IPS DF 6.9 (cell line): ENCODE measurements around the gene EOGT.

Experiments used
- DNase-seq: peaks from one replicate; pipeline ENCODE4 v3.0.0-alpha.2; 2013; ENCODE audit warnings: low read depth, low spot score
- H3K27ac ChIP-seq: one replicate; pipeline ENCODE4 v1.5.1; 2013; ENCODE audit warnings: low read length, control low read depth
- H3K27me3 ChIP-seq: 2 replicates; pipeline ENCODE4 v1.6.1; 2013; ENCODE audit warnings: mild to moderate bottlenecking, low read length; ENCODE audit not compliant: control insufficient read depth, insufficient read depth
- H3K36me3 ChIP-seq: 2 replicates; pipeline ENCODE4 v1.6.1; 2013; ENCODE audit warnings: low read length; ENCODE audit not compliant: control insufficient read depth, insufficient read depth
- H3K4me1 ChIP-seq: 2 replicates; pipeline ENCODE4 v1.6.1; 2013; ENCODE audit warnings: low read length; ENCODE audit not compliant: control insufficient read depth, insufficient read depth
- H3K4me3 ChIP-seq: 2 replicates; pipeline ENCODE4 v1.5.1; 2013; ENCODE audit warnings: mild to moderate bottlenecking, low read length
- H3K9me3 ChIP-seq: 2 replicates; pipeline ENCODE4 v1.6.1; 2013; ENCODE audit warnings: low read length, inconsistent platforms; ENCODE audit not compliant: control insufficient read depth, insufficient read depth
- WGBS: extraction: QIAGEN DNeasy Blood & Tissue Kit; methylation state at CpG from one replicate; pipeline ENCODE4 v1.1.7; 2013; ENCODE audit warnings: mixed read lengths, missing lambda C conversion rate; ENCODE audit not compliant: insufficient read length, insufficient coverage; 5-methylcytosine and 5-hydroxymethylcytosine counted together

Gene EOGT

GRCh38 chr3:68987322-68987721 lies 26.2 kb downstream of the EOGT start:
- H3K27me3 ChIP-seq: no peaks in the 10 kb centered on the region
- no peak for DNase-seq
- H3K4me1 ChIP-seq: no peaks in the 10 kb centered on the region
- peaks cover 10% of the 10 kb centered on the region for H3K36me3 ChIP-seq
- H3K4me3 ChIP-seq: no peak overlapping the region
- no CpG with 5 or more reads among the region's 6 CpGs for WGBS
- no peaks in the 10 kb centered on the region for H3K9me3 ChIP-seq
- H3K27ac ChIP-seq: no peak overlapping the region

- H3K4me1 ChIP-seq: no peaks in the 10 kb centered on the region
- H3K27ac ChIP-seq: no peak overlapping the region
- no peak for DNase-seq
- no peak overlapping the region for H3K4me3 ChIP-seq
- H3K36me3 ChIP-seq: peaks cover 10% of the 10 kb centered on the region
- H3K9me3 ChIP-seq: no peaks in the 10 kb centered on the region
- no CpG with 5 or more reads among the region's 6 CpGs for WGBS
- no peaks in the 10 kb centered on the region for H3K27me3 ChIP-seq
Measured at GRCh38 chr3:68986496-68987208, 26.8 kb downstream of the EOGT start.

- peaks cover 18% of the 10 kb centered on the region for H3K36me3 ChIP-seq
- no peaks in the 10 kb centered on the region for H3K9me3 ChIP-seq
- H3K4me1 ChIP-seq: no peaks in the 10 kb centered on the region
- no peaks in the 10 kb centered on the region for H3K27me3 ChIP-seq
- no peak overlapping the region for H3K4me3 ChIP-seq
- no peak for DNase-seq
- no CpG with 5 or more reads among the region's 3 CpGs for WGBS
- H3K27ac ChIP-seq: no peak overlapping the region
Measured at GRCh38 chr3:68985146-68985790, 28.2 kb downstream of the EOGT start.

- 100% methylated on average over 1 of the region's 5 CpGs for WGBS
- Histone ChIP-seq H3K27ac (no peak overlapping the region), H3K4me1 (no peaks in the 10 kb centered on the region), H3K9me3 (no peaks in the 10 kb centered on the region), H3K27me3 (no peaks in the 10 kb centered on the region), H3K4me3 (no peak overlapping the region), H3K36me3 (peaks cover 18% of the 10 kb centered on the region)
- DNase-seq: no peak
Measured at GRCh38 chr3:68984011-68984530, 29.4 kb downstream of the EOGT start.

- no peak overlapping the region for H3K27ac ChIP-seq
- no peaks in the 10 kb centered on the region for H3K9me3 ChIP-seq
- no CpG with 5 or more reads among the region's 8 CpGs for WGBS
- H3K27me3 ChIP-seq: no peaks in the 10 kb centered on the region
- no peaks in the 10 kb centered on the region for H3K4me1 ChIP-seq
- no peak overlapping the region for H3K4me3 ChIP-seq
- H3K36me3 ChIP-seq: peaks cover 10% of the 10 kb centered on the region; the same call in 1 of the 2 replicates
- DNase-seq: no peak
Measured at GRCh38 chr3:68977486-68978167, 35.9 kb downstream of the EOGT start.

GRCh38 chr3:68974711-68975110 lies 38.8 kb downstream of the EOGT start:
- no peak for DNase-seq
- no peaks in the 10 kb centered on the region for H3K9me3 ChIP-seq
- H3K27me3 ChIP-seq: no peaks in the 10 kb centered on the region
- peaks cover 2% of the 10 kb centered on the region; the same call in 1 of the 2 replicates for H3K36me3 ChIP-seq
- H3K4me1 ChIP-seq: no peaks in the 10 kb centered on the region
- no peak overlapping the region for H3K4me3 ChIP-seq
- no peak overlapping the region for H3K27ac ChIP-seq
- no CpG with 5 or more reads among the region's 5 CpGs for WGBS

- Histone ChIP-seq H3K36me3 (peaks cover 2% of the 10 kb centered on the region; the same call in 1 of the 2 replicates), H3K9me3 (no peaks in the 10 kb centered on the region), H3K27ac (no peak overlapping the region), H3K4me1 (no peaks in the 10 kb centered on the region), H3K27me3 (no peaks in the 10 kb centered on the region), H3K4me3 (no peak overlapping the region)
- no CpG with 5 or more reads among the region's 7 CpGs for WGBS
- no peak for DNase-seq
Measured at GRCh38 chr3:68973639-68974038, 39.8 kb downstream of the EOGT start.

- peaks cover under 1% of the 10 kb centered on the region; the same call in 1 of the 2 replicates for H3K36me3 ChIP-seq
- no peaks in the 10 kb centered on the region for H3K4me1 ChIP-seq
- no peak overlapping the region for H3K4me3 ChIP-seq
- DNase-seq: peak; percentile 68
- H3K9me3 ChIP-seq: no peaks in the 10 kb centered on the region
- H3K27ac ChIP-seq: no peak overlapping the region
- H3K27me3 ChIP-seq: no peaks in the 10 kb centered on the region
- WGBS: no CpG with 5 or more reads among the region's 11 CpGs
Measured at GRCh38 chr3:68972358-68972979, 41.0 kb downstream of the EOGT start.

GRCh38 chr3:68964694-68965093 lies 48.8 kb downstream of the EOGT start:
- Histone ChIP-seq H3K4me1 (no peaks in the 10 kb centered on the region), H3K36me3 (no peaks in the 10 kb centered on the region), H3K27me3 (no peaks in the 10 kb centered on the region), H3K4me3 (no peak overlapping the region), H3K27ac (no peak overlapping the region), H3K9me3 (no peaks in the 10 kb centered on the region)
- no peak for DNase-seq
- no CpG with 5 or more reads among the region's 2 CpGs for WGBS

GRCh38 chr3:68963891-68964290 lies 49.6 kb downstream of the EOGT start:
- H3K27me3 ChIP-seq: no peaks in the 10 kb centered on the region
- no peaks in the 10 kb centered on the region for H3K36me3 ChIP-seq
- H3K9me3 ChIP-seq: no peaks in the 10 kb centered on the region
- no peak overlapping the region for H3K4me3 ChIP-seq
- no peak for DNase-seq
- no peak overlapping the region for H3K27ac ChIP-seq
- WGBS: no CpG with 5 or more reads among the region's 5 CpGs
- no peaks in the 10 kb centered on the region for H3K4me1 ChIP-seq
